Neural progenitor cell (in vitro differentiated cells): ENCODE measurements around the gene ARL8A. TPM values are rescaled to one million over a fixed set of nuclear protein-coding genes. Genes with fewer than 3 reads are reported as not detected.
"Not testable (repeated sequence)": the region's sequence is repeated elsewhere in the genome, so short reads cannot be mapped to it uniquely, and the experiment has no call there.

Experiments
- DNase-seq: peaks from one replicate; pipeline ENCODE4 v3.0.0-alpha.2; 2016; ENCODE audit warnings: low spot score
- H2AFZ ChIP-seq: fragments of 200-600 bp; sonication (generic); replicated peaks from 2 replicates; pipeline ENCODE4 v1.6.1; 2016; ENCODE audit warnings: antibody characterized with exemption
- H3F3A ChIP-seq: fragments of 200-600 bp; sonication (generic); 2 replicates; pipeline ENCODE4 v1.6.1; 2016; ENCODE audit warnings: antibody characterized with exemption, low read depth
- H3K27ac ChIP-seq: fragments of 200-600 bp; sonication (generic); 2 replicates; pipeline ENCODE4 v1.5.1; 2016; ENCODE audit warnings: mild to moderate bottlenecking
- H3K27me3 ChIP-seq: fragments of 200-600 bp; sonication (generic); 2 replicates; pipeline ENCODE4 v1.6.1; 2016; ENCODE audit warnings: mild to moderate bottlenecking, moderate library complexity
- H3K36me3 ChIP-seq: fragments of 200-600 bp; sonication (generic); 2 replicates; pipeline ENCODE4 v1.5.1; 2016
- H3K4me1 ChIP-seq: fragments of 200-600 bp; sonication (generic); 2 replicates; pipeline ENCODE4 v1.6.1; 2016; ENCODE audit warnings: mixed run types
- H3K4me2 ChIP-seq: fragments of 200-600 bp; sonication (generic); 2 replicates; pipeline ENCODE4 v1.6.1; 2016
- H3K4me3 ChIP-seq: fragments of 200-600 bp; sonication (generic); 2 replicates; pipeline ENCODE4 v1.5.1; 2016
- H3K79me2 ChIP-seq: fragments of 200-600 bp; sonication (generic); 2 replicates; pipeline ENCODE4 v1.6.1; 2016; ENCODE audit warnings: low read depth
- H3K9ac ChIP-seq: fragments of 200-600 bp; sonication (generic); 2 replicates; pipeline ENCODE4 v1.6.1; 2016
- H3K9me3 ChIP-seq: fragments of 200-600 bp; sonication (generic); 2 replicates; pipeline ENCODE4 v1.5.1; 2016; ENCODE audit warnings: low read depth
- H4K20me1 ChIP-seq: fragments of 200-600 bp; sonication (generic); 2 replicates; pipeline ENCODE4 v1.6.1; 2016; ENCODE audit warnings: low read depth
- H3K27ac Mint-ChIP-seq: 3 replicates; pipeline ENCODE4 v1.8.0; 2021; ENCODE audit warnings: mixed read lengths
- H3K27me3 Mint-ChIP-seq: 2 replicates; pipeline ENCODE4 v1.8.0; 2022; ENCODE audit warnings: low read depth, mild to moderate bottlenecking, inconsistent platforms, moderate library complexity, mixed read lengths; ENCODE audit not compliant: insufficient read depth
- H3K36me3 Mint-ChIP-seq: 3 replicates; pipeline ENCODE4 v1.8.0; 2021; ENCODE audit warnings: mixed read lengths
- H3K4me1 Mint-ChIP-seq: 3 replicates; pipeline ENCODE4 v1.8.0; 2021; ENCODE audit warnings: mixed read lengths
- H3K4me3 Mint-ChIP-seq: 3 replicates; pipeline ENCODE4 v1.8.0; 2021; ENCODE audit warnings: mild to moderate bottlenecking, moderate library complexity, mixed read lengths
- H3K9me3 Mint-ChIP-seq: 3 replicates; pipeline ENCODE4 v1.8.0; 2020; ENCODE audit warnings: mixed read lengths
- EZH2 ChIP-seq: fragments of 200-600 bp; sonication (generic); IDR thresholded peaks from 2 replicates; pipeline ENCODE4 v1.6.1; 2017; ENCODE audit warnings: antibody characterized with exemption, mild to moderate bottlenecking, moderate library complexity
- EZH2phosphoT487 ChIP-seq: fragments of 200-600 bp; sonication (generic); IDR thresholded peaks from 2 replicates; pipeline ENCODE4 v1.6.1; 2017; ENCODE audit warnings: antibody characterized with exemption
- total RNA-seq: library from RNA; depleted of rRNA; stranded (reverse); fragments of >200 nt; gene quantifications from 2 replicates; pipeline ENCODE4 v1.2.3, GENCODE V29; 2015; ENCODE audit warnings: low replicate concordance
- TF ChIP-seq, protein P1 (sequence below): fragments of 200-600 bp; sonication (generic); IDR thresholded peaks from 2 replicates; pipeline ENCODE4 v1.5.1; 2017; ENCODE audit warnings: antibody characterized with exemption, mild to moderate bottlenecking

The ARL8A gene
- total RNA-seq, 1 donor from 2014 or later: 13.3 TPM

DNA sequence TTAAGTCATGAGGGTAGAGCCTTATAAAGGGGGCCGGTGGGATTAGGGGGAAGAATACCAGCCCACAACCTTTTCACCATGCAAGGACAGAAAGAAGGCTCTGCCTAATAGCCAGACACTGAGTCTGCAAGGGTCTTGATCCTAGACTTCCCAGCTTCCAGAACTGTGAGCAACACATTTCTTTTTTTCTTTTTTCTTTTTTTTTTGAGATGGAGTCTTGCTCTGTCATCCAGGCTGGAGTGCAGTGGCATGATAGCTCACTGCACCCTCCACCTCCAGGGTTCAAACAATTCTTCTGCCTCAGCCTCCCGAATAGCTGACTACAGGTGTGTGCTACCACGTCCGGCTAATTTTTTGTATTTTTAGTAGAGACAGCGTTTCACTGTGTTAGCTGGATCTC lies 1.7 kb upstream of the ARL8A start:
- Histone ChIP-seq H3K79me2 (peaks cover 28% of the 10 kb centered on the region), H3K36me3 (no peaks in the 10 kb centered on the region), H3K9ac (no peak overlapping the region), H3K9me3 (no peaks in the 10 kb centered on the region), H3F3A (peaks cover 9% of the 10 kb centered on the region), H3K27ac (no peak overlapping the region), H3K4me3 (no peak overlapping the region), H3K27me3 (peaks cover 15% of the 10 kb centered on the region), H3K4me2 (no peak overlapping the region), H2AFZ (no peak overlapping the region), H3K4me1 (peaks cover 7% of the 10 kb centered on the region), H4K20me1 (peaks cover 23% of the 10 kb centered on the region)
- no peak for DNase-seq
- Mint-ChIP-seq H3K27me3 (peaks cover 10% of the 10 kb centered on the region), H3K9me3 (no peaks in the 10 kb centered on the region), H3K4me1 (peaks cover 12% of the 10 kb centered on the region), H3K27ac (no peak overlapping the region), H3K36me3 (no peaks in the 10 kb centered on the region), H3K4me3 (peak overlapping the region; percentile 72)
- no peak for TF ChIP-seq EZH2phosphoT487
- TF ChIP-seq, protein P1, sequence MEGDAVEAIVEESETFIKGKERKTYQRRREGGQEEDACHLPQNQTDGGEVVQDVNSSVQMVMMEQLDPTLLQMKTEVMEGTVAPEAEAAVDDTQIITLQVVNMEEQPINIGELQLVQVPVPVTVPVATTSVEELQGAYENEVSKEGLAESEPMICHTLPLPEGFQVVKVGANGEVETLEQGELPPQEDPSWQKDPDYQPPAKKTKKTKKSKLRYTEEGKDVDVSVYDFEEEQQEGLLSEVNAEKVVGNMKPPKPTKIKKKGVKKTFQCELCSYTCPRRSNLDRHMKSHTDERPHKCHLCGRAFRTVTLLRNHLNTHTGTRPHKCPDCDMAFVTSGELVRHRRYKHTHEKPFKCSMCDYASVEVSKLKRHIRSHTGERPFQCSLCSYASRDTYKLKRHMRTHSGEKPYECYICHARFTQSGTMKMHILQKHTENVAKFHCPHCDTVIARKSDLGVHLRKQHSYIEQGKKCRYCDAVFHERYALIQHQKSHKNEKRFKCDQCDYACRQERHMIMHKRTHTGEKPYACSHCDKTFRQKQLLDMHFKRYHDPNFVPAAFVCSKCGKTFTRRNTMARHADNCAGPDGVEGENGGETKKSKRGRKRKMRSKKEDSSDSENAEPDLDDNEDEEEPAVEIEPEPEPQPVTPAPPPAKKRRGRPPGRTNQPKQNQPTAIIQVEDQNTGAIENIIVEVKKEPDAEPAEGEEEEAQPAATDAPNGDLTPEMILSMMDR: no peak
- TF ChIP-seq EZH2: no peak

DNA sequence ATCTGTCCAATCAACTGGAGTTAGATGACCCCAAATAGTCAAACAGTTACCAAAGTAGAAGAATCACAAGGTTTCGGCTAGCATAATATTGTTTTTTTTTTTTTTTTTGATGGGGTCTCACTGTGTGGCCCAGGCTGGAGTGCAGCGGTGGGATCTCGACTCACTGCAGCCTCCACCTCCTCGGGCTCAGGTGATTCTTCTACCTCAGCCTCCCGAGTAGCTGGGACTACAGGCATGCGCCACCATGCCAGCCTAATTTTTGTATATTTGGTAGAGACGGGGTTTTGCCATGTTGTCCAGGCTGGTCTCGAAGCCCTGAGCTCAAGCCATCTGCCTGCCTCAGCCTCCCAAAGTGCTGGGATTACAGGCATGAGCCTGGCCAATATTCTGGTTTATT lies 1.2 kb upstream of the ARL8A start:
- peaks cover 34% of the 10 kb centered on the region for H3K79me2 ChIP-seq
- H3K27ac ChIP-seq, H3K36me3 Mint-ChIP-seq, H3K36me3 ChIP-seq, H3K27ac Mint-ChIP-seq, H3K4me3 ChIP-seq, H3F3A ChIP-seq, H3K9me3 ChIP-seq, H3K4me1 ChIP-seq, DNase-seq, H3K27me3 Mint-ChIP-seq, H3K4me2 ChIP-seq, H3K9me3 Mint-ChIP-seq, H3K9ac ChIP-seq, H2AFZ ChIP-seq: not testable (repeated sequence)
- H3K4me1 Mint-ChIP-seq: peaks cover 12% of the 10 kb centered on the region
- H4K20me1 ChIP-seq: peaks cover 29% of the 10 kb centered on the region
- peaks cover 15% of the 10 kb centered on the region for H3K27me3 ChIP-seq
- peak overlapping the region; percentile 89 for H3K4me3 Mint-ChIP-seq

DNA sequence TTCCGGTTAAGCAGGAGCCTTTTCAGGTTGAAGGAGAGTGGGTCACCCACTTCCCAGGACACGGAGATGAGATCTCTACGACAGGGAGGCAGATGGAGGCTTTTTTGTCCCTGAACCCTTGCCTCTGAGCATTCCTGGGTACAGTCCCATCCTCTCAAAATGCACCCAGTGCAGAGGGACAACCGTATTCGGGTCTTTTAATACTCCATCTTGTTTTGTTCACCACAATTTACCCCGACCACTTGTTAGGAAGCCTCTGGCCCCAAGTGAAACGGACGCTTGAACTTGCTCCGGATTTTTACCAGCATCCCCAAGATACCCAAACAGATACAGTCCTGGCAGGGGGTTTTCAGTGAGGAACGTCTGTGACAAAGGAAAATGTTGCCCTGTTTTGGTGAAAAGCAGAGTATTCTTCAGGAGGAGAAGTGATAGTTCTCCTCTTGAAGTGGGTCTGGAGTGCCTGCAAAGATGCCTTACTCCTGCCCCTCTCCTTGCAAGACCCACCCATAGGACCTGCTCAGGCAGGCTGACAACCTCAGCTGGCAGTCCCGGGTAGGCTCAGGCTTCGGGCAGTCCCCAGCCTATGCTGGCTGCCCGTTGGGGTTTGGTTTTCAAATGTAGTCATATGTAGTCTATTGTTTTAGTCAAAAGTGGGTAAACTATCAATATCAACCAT lies 669 bp upstream of the ARL8A start:
- Histone ChIP-seq H3K9me3 (no peaks in the 10 kb centered on the region), H3K36me3 (no peaks in the 10 kb centered on the region), H2AFZ (peak overlapping the region; percentile 100), H3F3A (peaks cover 9% of the 10 kb centered on the region), H3K27me3 (peaks cover 15% of the 10 kb centered on the region), H3K79me2 (peaks cover 39% of the 10 kb centered on the region), H3K9ac (no peak overlapping the region), H3K4me3 (peak overlapping the region; percentile 92), H3K27ac (no peak overlapping the region), H3K4me2 (peak overlapping the region; percentile 100), H4K20me1 (peaks cover 34% of the 10 kb centered on the region), H3K4me1 (peaks cover 7% of the 10 kb centered on the region)
- H3K36me3 Mint-ChIP-seq: no peaks in the 10 kb centered on the region
- no peak for TF ChIP-seq EZH2phosphoT487
- TF ChIP-seq, protein P1: no peak
- TF ChIP-seq EZH2: no peak
- peak overlapping the region; percentile 59 for H3K27ac Mint-ChIP-seq
- no peaks in the 10 kb centered on the region for H3K9me3 Mint-ChIP-seq
- peaks cover 12% of the 10 kb centered on the region for H3K4me1 Mint-ChIP-seq
- peaks cover 8% of the 10 kb centered on the region for H3K27me3 Mint-ChIP-seq
- no peak for DNase-seq
- peak overlapping the region; percentile 89 for H3K4me3 Mint-ChIP-seq

DNA sequence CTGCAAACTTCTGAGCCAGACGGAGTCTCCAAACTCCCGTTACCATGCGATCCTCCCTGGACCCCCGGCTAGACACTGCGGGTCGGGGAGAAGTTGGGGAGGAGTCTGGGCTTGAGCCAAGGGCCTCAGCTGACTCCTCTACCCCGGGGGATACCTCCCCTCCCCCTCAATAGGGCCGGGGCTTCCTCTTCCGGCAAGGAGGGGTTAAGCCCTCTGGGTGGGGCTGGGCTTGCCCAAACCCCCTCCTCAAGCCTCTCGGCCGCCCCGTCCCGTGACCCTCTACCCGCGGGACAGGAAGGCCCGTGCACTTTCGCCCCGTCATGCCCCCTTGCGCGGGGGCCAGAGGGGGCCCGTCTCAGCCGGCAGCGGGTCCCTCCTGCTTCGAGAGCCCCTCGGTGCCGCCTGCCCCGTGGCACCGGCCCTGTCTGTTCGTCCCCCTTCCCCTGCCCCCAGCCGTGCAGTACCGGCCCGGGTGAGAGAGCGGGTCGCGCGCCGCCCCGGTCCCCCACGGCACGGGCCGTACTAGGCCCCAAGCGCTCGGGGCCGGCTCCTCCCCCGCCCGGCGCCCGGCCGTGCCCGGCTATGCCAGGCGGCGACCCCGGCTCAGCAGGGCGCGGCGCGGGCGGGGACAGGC lies 652 bp downstream of the ARL8A start:
- DNase-seq: peak; percentile 62
- Mint-ChIP-seq H3K36me3 (peaks cover 2% of the 10 kb centered on the region), H3K9me3 (no peaks in the 10 kb centered on the region), H3K27me3 (peaks cover 4% of the 10 kb centered on the region), H3K4me1 (peaks cover 12% of the 10 kb centered on the region), H3K27ac (peak overlapping the region; percentile 76), H3K4me3 (peak overlapping the region; percentile 90)
- Histone ChIP-seq H3K79me2 (peaks cover 48% of the 10 kb centered on the region), H3K27ac (no peak overlapping the region), H3K27me3 (peaks cover 15% of the 10 kb centered on the region), H3K9ac (peak overlapping the region; percentile 55), H3K4me2 (peak overlapping the region; percentile 100), H3K4me1 (peaks cover 7% of the 10 kb centered on the region), H3K9me3 (no peaks in the 10 kb centered on the region), H3F3A (peaks cover 9% of the 10 kb centered on the region), H3K36me3 (no peaks in the 10 kb centered on the region), H2AFZ (peak overlapping the region; percentile 38), H3K4me3 (peak overlapping the region; percentile 92), H4K20me1 (peaks cover 38% of the 10 kb centered on the region)
- TF ChIP-seq, protein P1: no peak
- TF ChIP-seq EZH2 (no peak), EZH2phosphoT487 (no peak)
